ENCODE data around the gene ELMO1.
A peak's percentile ranks its signal among the peaks of the same experiment; 100 is the strongest.

ELMO1 gene

DNA sequence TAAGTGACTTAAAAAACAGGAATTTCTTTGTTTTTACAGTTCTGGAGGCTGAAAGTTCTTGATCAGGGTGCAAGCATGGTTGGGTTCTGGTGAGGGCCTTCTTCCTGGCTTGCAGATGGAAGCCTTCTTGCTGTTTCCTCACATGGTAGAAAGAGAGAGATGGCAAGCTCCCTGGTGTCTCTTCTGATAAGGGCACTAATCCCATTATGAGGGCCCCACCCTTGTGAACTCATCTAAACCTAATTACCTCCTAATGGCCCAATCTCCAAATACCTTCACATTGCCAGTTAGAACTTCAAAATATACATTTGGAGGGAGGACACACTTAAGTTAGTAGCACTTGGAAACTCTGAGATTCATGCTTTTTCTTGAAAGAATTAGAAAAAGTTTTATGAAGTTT is 410.0 kb downstream of the ELMO1 start:
- no peak for DNase-seq (ENCODE audit: low read depth)
- TF ChIP-seq CTCF (IDR thresholded peaks at IDR 0.05; ENCODE audit: low read depth, low read length, missing control alignments), result no peak
- in situ Hi-C loops (cut with HindIII; ENCODE audit: low sequenced_read_pairs), result no loop called here
- no peak overlapping the region for H3K4me3 ChIP-seq (ENCODE audit: low read depth, low read length)

- in situ Hi-C loops (cut with HindIII; ENCODE audit: low sequenced_read_pairs), result no loop called here
- H3K4me3 ChIP-seq (ENCODE audit: low read depth, low read length), result no peak overlapping the region
- DNase-seq (ENCODE audit: low read depth), result no peak
- no peak for TF ChIP-seq CTCF (IDR thresholded peaks at IDR 0.05; ENCODE audit: low read depth, low read length, missing control alignments)
Measured at GRCh38 chr7:37037286-37037685, 411.4 kb downstream of the ELMO1 start.

- no peak for TF ChIP-seq CTCF (IDR thresholded peaks at IDR 0.05; ENCODE audit: low read depth, low read length, missing control alignments)
- no peak overlapping the region for H3K4me3 ChIP-seq (ENCODE audit: low read depth, low read length)
- no peak for DNase-seq (ENCODE audit: low read depth)
- in situ Hi-C loops (cut with HindIII; ENCODE audit: low sequenced_read_pairs), result no loop called here
Measured at GRCh38 chr7:37035631-37036030, 413.0 kb downstream of the ELMO1 start.

GRCh38 chr7:37033141-37033540 is 415.5 kb downstream of the ELMO1 start:
- TF ChIP-seq CTCF (IDR thresholded peaks at IDR 0.05; ENCODE audit: low read depth, low read length, missing control alignments), result no peak
- DNase-seq (ENCODE audit: low read depth), result no peak
- in situ Hi-C loops (cut with HindIII; ENCODE audit: low sequenced_read_pairs), result no loop called here
- no peak overlapping the region for H3K4me3 ChIP-seq (ENCODE audit: low read depth, low read length)

GRCh38 chr7:37032258-37032601 is 416.4 kb downstream of the ELMO1 start:
- TF ChIP-seq CTCF (IDR thresholded peaks at IDR 0.05; ENCODE audit: low read depth, low read length, missing control alignments), result no peak
- DNase-seq (ENCODE audit: low read depth), result no peak
- H3K4me3 ChIP-seq (ENCODE audit: low read depth, low read length), result no peak overlapping the region
- in situ Hi-C loops (cut with HindIII; ENCODE audit: low sequenced_read_pairs), result no loop called here

GRCh38 chr7:37031571-37032257 is 416.9 kb downstream of the ELMO1 start:
- TF ChIP-seq CTCF (IDR thresholded peaks at IDR 0.05; ENCODE audit: low read depth, low read length, missing control alignments), result no peak
- in situ Hi-C loops (cut with HindIII; ENCODE audit: low sequenced_read_pairs), result no loop called here
- no peak overlapping the region for H3K4me3 ChIP-seq (ENCODE audit: low read depth, low read length)
- DNase-seq (ENCODE audit: low read depth), result peak; percentile 100

Measured in astrocyte of the cerebellum (primary cell).